Type B pancreatic cell (in vitro differentiated cells): ENCODE results near the gene NOS1AP. TPM values are rescaled to one million over a fixed set of nuclear protein-coding genes. Genes with fewer than 3 reads are reported as not detected.
"Not testable (repeated sequence)": the region's sequence is repeated elsewhere in the genome, so short reads cannot be mapped to it uniquely, and the experiment has no call there.

Experiments
- DNase-seq: peaks from one replicate; pipeline ENCODE4 v3.0.0; 2021; ENCODE audit warnings: mixed read lengths; ENCODE audit not compliant: unreplicated experiment; ENCODE audit errors: extremely low spot score
- H3K27ac Mint-ChIP-seq: 2 replicates; pipeline ENCODE4 v1.8.0; 2021; ENCODE audit warnings: mild to moderate bottlenecking, mixed read lengths
- H3K27me3 Mint-ChIP-seq: 2 replicates; pipeline ENCODE4 v1.8.0; 2021; ENCODE audit warnings: mixed read lengths
- H3K36me3 Mint-ChIP-seq: 2 replicates; pipeline ENCODE4 v1.8.0; 2021; ENCODE audit warnings: mixed read lengths
- H3K4me1 Mint-ChIP-seq: one replicate; pipeline ENCODE4 v1.8.0; 2021; ENCODE audit warnings: mixed read lengths; ENCODE audit not compliant: unreplicated experiment
- H3K4me3 Mint-ChIP-seq: 2 replicates; pipeline ENCODE4 v1.8.0; 2021; ENCODE audit warnings: mild to moderate bottlenecking, mixed read lengths
- H3K9me3 Mint-ChIP-seq: 2 replicates; pipeline ENCODE4 v1.8.0; 2021; ENCODE audit warnings: mixed read lengths
- total RNA-seq: library from RNA; stranded (reverse); gene quantifications from 2 replicates; pipeline ENCODE4 v1.2.1, GENCODE V29; 2021; ENCODE audit warnings: low replicate concordance
- TF ChIP-seq, protein P1 (sequence below): fragments of 200-600 bp; sonication (generic); conservative IDR thresholded peaks from 2 replicates; pipeline ENCODE4 v1.5.0; 2021; ENCODE audit warnings: antibody characterized with exemption, mild to moderate bottlenecking

Gene NOS1AP
- total RNA-seq, 1 donor from 2014 or later, result 10.4 TPM

DNA sequence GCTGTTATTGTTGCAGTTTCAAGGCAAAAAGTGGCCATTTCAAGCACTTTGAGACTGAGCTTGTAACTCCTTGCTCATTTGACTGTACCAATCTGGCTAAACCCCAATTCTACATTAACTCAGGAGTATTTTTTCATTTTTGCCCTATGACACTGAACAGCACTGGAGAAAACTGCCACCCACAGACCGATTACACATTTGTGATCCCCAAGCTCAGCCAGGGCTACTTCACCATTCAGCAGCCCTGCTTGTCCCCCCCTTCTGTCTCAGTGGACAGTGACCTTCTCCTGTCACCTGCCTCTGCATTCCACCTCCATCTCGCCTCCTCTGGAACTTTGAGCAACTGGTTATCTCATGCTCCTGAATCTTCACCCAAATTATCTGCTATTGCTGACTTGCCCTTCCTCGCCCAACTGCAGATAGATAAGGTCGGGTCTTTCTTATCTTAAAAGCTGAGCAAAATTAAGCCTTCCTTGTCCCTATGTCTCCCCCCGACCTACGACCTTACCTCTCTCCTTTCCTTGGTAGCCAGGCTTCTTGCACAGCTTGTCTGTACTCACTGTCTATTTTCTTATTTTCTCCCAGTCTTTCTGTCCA is 281.9 kb downstream of the NOS1AP start:
- Mint-ChIP-seq H3K9me3 (peaks cover 5% of the 10 kb centered on the region), H3K27me3 (no peaks in the 10 kb centered on the region), H3K4me1 (peaks cover 30% of the 10 kb centered on the region), H3K36me3 (peaks cover 24% of the 10 kb centered on the region), H3K4me3 (no peak overlapping the region), H3K27ac (no peak overlapping the region)
- DNase-seq, result no peak
- TF ChIP-seq, protein P1, sequence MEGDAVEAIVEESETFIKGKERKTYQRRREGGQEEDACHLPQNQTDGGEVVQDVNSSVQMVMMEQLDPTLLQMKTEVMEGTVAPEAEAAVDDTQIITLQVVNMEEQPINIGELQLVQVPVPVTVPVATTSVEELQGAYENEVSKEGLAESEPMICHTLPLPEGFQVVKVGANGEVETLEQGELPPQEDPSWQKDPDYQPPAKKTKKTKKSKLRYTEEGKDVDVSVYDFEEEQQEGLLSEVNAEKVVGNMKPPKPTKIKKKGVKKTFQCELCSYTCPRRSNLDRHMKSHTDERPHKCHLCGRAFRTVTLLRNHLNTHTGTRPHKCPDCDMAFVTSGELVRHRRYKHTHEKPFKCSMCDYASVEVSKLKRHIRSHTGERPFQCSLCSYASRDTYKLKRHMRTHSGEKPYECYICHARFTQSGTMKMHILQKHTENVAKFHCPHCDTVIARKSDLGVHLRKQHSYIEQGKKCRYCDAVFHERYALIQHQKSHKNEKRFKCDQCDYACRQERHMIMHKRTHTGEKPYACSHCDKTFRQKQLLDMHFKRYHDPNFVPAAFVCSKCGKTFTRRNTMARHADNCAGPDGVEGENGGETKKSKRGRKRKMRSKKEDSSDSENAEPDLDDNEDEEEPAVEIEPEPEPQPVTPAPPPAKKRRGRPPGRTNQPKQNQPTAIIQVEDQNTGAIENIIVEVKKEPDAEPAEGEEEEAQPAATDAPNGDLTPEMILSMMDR, result no peak

DNA sequence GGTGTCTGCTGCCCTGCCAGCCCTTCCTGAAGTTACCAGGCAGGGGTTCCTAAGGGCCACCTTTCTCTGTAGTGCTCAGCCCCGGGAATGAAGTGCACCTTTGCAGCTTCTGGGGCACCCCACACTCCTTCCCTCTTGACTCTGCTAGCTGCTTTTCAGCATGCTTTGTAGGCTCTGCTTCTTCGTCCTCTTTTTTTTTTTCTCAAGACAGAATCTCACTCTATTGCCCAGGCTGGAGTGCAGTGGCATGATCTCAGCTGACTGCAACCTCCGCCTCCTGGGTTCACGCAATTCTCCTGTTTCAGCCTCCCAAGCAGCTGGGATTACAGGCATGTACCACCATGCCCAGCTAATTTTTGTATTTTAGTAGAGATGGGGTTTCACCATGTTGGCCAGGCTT is 282.4 kb downstream of the NOS1AP start:
- not testable (repeated sequence) for DNase-seq, H3K4me3 Mint-ChIP-seq, H3K9me3 Mint-ChIP-seq, H3K27me3 Mint-ChIP-seq, H3K27ac Mint-ChIP-seq
- peaks cover 30% of the 10 kb centered on the region for H3K4me1 Mint-ChIP-seq
- H3K36me3 Mint-ChIP-seq, result peaks cover 24% of the 10 kb centered on the region

DNA sequence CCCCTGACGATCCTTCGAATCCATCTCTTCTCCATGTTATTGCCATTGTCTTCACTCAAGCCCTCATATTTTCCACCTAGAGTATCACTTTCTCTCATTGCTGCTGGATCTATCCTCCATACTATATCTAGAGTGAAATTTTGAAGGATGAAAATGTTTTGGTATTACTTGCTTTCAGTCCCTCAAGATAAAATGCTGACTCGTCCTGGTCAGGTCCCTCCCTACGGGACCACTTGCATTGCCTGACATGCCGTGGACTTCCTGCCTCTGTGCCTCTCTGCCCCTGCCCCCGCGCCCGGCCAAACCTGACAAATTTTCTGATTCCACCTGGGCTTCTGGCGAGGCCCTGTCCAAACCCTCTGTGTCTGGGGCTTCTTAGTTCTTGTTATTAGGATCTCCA is 283.6 kb downstream of the NOS1AP start:
- H3K27ac Mint-ChIP-seq, result no peak overlapping the region
- TF ChIP-seq, protein P1, result no peak
- H3K9me3 Mint-ChIP-seq, result peaks cover 5% of the 10 kb centered on the region
- peaks cover 21% of the 10 kb centered on the region for H3K4me1 Mint-ChIP-seq
- H3K4me3 Mint-ChIP-seq, result no peak overlapping the region
- H3K27me3 Mint-ChIP-seq, result no peaks in the 10 kb centered on the region
- no peak for DNase-seq
- peaks cover 28% of the 10 kb centered on the region for H3K36me3 Mint-ChIP-seq

DNA sequence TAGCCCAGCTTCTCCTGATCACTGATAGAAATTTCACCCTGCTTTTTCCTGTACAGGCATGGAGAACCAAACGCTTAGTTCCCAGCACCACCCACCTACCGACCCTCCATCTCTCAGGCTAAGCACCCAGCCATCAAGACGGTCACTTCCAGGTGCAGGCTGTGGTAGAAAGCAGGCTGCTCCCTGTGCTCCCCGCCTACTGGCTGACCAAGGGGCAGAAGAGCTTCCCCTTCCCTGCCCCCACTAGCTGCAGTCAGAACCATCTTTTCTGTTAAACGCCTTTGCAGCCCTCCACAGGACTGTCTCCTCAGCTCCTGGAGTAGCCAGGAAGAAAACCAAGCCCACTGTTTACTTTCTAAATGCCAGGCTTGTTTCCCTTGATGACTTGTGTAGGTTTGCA is 284.2 kb downstream of the NOS1AP start:
- TF ChIP-seq, protein P1, result no peak
- Mint-ChIP-seq H3K36me3 (peaks cover 29% of the 10 kb centered on the region), H3K27ac (no peak overlapping the region), H3K4me3 (no peak overlapping the region), H3K9me3 (peaks cover 5% of the 10 kb centered on the region), H3K4me1 (peaks cover 21% of the 10 kb centered on the region), H3K27me3 (no peaks in the 10 kb centered on the region)
- no peak for DNase-seq

DNA sequence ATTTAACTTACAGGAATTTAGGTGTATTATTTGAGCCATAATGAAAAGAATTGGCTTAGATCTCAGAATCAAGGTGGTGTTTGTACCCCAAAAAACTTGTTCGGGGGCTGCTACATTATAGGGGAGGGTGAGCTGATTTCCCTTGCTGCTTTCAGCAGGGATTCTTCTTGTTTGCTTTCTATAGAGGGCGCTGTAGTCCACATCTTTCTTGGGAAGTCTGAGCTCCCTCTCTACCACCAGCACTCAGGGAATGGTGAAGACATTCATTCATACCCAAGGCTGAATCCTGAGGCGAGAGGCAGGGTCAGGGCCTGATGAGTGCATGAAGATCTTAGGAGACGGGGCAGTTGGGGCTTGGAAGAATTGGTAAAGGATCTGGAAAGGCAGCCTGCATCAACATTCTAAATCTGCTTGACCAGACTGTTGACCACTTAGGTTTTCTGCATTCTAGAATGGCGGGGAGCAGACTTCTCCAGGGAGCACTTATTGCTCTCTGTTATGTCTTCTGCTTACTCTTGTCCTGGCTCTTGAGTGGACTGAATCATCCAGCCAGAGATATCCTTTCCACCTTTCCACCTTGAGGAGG is 288.3 kb downstream of the NOS1AP start:
- H3K36me3 Mint-ChIP-seq, result peaks cover 27% of the 10 kb centered on the region

DNA sequence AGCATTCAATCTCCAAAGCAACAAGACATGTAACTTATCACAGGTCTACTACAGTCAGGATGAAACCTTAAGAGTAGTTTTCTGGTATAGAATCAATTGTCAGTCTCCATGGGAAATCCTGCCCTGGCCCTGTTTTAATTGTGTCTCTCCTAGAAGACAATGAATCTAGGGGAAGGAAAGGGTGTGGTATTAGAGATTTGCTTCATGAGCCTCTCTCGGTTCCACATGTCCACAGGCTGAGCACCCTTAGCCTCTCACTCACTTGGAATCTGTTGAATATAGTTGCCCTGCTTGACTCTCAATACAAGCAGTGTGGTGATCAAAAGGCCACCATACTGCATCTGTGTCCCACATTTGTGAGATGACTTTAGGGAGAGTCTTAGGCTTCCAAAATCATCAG is 289.4 kb downstream of the NOS1AP start:
- H3K27ac Mint-ChIP-seq, result no peak overlapping the region
- TF ChIP-seq, protein P1, result no peak
- H3K4me1 Mint-ChIP-seq, result peaks cover 3% of the 10 kb centered on the region
- H3K9me3 Mint-ChIP-seq, result no peaks in the 10 kb centered on the region
- H3K27me3 Mint-ChIP-seq, result no peaks in the 10 kb centered on the region
- H3K4me3 Mint-ChIP-seq, result no peak overlapping the region
- peaks cover 27% of the 10 kb centered on the region for H3K36me3 Mint-ChIP-seq
- no peak for DNase-seq

More for the DNA sequence above, 288.3 kb downstream of the NOS1AP start:
- H3K27ac Mint-ChIP-seq, result peak overlapping the region; percentile 18
- no peak for DNase-seq
- TF ChIP-seq, protein P1, result peak; percentile 65
- no peaks in the 10 kb centered on the region for H3K9me3 Mint-ChIP-seq
- no peaks in the 10 kb centered on the region for H3K27me3 Mint-ChIP-seq
- H3K4me1 Mint-ChIP-seq, result peaks cover 13% of the 10 kb centered on the region
- H3K4me3 Mint-ChIP-seq, result no peak overlapping the region
